ENCODE measurements around the gene FAF1. TPM values are rescaled to one million over a fixed set of nuclear protein-coding genes. Genes with fewer than 3 reads are reported as not detected.

Gene FAF1
- total and polyA plus RNA-seq, 4 donors: 8.6 to 45.0 (median 18.2) TPM

DNA sequence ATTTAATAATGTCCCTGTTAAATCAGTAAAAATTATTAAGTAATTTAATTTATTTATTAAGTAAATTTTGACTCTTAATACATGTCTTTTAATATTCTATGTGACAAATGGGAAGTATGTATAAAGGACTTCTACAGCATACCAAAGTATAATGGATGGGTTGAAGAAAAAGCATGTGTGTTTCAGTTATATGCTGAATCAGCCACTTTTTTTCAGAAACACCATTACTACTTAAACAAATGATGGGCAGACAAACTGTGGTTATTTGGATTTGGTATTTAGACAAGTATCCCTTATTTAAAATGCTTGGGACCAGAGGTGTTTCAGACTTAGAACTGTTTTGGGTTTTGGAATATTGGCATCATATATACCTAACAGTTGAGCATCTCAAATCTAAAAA lies 360.5 kb downstream of the FAF1 start:
- H3K4me3 ChIP-seq (ENCODE audit: low read depth in 1 of 3, low read length in 3 of 3): no peak overlapping the region
- no peaks in the 10 kb centered on the region for H3K4me1 ChIP-seq (ENCODE audit: control insufficient read depth in 4 of 4, insufficient read depth in 4 of 4, low read length in 3 of 4)
- no peak overlapping the region for H3K27ac ChIP-seq (ENCODE audit: low read depth in 1 of 2, low read length in 2 of 2)
- TF ChIP-seq JUND (IDR thresholded peaks at IDR 0.05) (no peak), NR2F2 (IDR thresholded peaks at IDR 0.05) (no peak)
- no peaks in the 10 kb centered on the region for H3K27me3 ChIP-seq (ENCODE audit: control insufficient read depth in 4 of 4, insufficient read depth in 4 of 4, low read length in 3 of 4)
- H3K36me3 ChIP-seq (ENCODE audit: control insufficient read depth in 4 of 4, insufficient read depth in 3 of 4, low read depth in 1 of 4, low read length in 3 of 4): no peaks in the 10 kb centered on the region
- no peak for DNase-seq (ENCODE audit: low spot score)
- H3K9ac ChIP-seq (ENCODE audit: low read depth in 1 of 2, low read length in 2 of 2): no peak overlapping the region
- H3K9me3 ChIP-seq (ENCODE audit: control insufficient read depth in 4 of 4, low read length in 3 of 4): no peaks in the 10 kb centered on the region

DNA sequence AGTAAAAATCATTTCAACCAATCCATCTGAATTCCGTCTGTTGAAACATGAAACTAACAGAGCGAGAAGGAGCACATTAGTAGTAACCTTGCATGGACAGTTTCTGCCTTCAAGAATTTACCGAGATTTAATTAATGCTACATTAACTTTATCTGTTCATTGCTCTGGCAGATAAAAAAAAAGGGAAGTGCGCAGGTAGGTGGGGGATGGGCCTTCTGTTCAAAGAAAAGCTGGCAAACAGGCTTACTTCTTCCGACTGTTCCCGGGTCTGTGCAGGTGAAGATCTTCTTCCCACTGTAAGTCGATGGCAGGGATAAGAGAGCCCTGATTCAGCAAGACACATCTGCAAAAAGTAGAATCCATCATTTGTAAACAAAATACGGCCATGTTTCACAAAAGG lies 364.2 kb downstream of the FAF1 start:
- TF ChIP-seq EGR1 (IDR thresholded peaks at IDR 0.05; ENCODE audit: low read depth in 2 of 2) (no peak), YY1 (IDR thresholded peaks at IDR 0.05) (no peak), TAF1 (conservative IDR thresholded peaks at IDR 0.05) (no peak), FOXA2 (IDR thresholded peaks at IDR 0.05) (no peak), RXRA (IDR thresholded peaks at IDR 0.05) (no peak), JUND (IDR thresholded peaks at IDR 0.05) (no peak), RAD21 (IDR thresholded peaks at IDR 0.05) (no peak), NR2F2 (IDR thresholded peaks at IDR 0.05) (no peak), SP1 (IDR thresholded peaks at IDR 0.05) (no peak)
- TF ChIP-seq, protein P1, sequence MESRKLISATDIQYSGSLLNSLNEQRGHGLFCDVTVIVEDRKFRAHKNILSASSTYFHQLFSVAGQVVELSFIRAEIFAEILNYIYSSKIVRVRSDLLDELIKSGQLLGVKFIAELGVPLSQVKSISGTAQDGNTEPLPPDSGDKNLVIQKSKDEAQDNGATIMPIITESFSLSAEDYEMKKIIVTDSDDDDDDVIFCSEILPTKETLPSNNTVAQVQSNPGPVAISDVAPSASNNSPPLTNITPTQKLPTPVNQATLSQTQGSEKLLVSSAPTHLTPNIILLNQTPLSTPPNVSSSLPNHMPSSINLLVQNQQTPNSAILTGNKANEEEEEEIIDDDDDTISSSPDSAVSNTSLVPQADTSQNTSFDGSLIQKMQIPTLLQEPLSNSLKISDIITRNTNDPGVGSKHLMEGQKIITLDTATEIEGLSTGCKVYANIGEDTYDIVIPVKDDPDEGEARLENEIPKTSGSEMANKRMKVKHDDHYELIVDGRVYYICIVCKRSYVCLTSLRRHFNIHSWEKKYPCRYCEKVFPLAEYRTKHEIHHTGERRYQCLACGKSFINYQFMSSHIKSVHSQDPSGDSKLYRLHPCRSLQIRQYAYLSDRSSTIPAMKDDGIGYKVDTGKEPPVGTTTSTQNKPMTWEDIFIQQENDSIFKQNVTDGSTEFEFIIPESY (IDR thresholded peaks at IDR 0.05): no peak
- TF ChIP-seq, protein P2, sequence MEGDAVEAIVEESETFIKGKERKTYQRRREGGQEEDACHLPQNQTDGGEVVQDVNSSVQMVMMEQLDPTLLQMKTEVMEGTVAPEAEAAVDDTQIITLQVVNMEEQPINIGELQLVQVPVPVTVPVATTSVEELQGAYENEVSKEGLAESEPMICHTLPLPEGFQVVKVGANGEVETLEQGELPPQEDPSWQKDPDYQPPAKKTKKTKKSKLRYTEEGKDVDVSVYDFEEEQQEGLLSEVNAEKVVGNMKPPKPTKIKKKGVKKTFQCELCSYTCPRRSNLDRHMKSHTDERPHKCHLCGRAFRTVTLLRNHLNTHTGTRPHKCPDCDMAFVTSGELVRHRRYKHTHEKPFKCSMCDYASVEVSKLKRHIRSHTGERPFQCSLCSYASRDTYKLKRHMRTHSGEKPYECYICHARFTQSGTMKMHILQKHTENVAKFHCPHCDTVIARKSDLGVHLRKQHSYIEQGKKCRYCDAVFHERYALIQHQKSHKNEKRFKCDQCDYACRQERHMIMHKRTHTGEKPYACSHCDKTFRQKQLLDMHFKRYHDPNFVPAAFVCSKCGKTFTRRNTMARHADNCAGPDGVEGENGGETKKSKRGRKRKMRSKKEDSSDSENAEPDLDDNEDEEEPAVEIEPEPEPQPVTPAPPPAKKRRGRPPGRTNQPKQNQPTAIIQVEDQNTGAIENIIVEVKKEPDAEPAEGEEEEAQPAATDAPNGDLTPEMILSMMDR (IDR thresholded peaks at IDR 0.05; ENCODE audit: low read depth, low read length, missing input control): no peak
- TF ChIP-seq, protein P3, sequence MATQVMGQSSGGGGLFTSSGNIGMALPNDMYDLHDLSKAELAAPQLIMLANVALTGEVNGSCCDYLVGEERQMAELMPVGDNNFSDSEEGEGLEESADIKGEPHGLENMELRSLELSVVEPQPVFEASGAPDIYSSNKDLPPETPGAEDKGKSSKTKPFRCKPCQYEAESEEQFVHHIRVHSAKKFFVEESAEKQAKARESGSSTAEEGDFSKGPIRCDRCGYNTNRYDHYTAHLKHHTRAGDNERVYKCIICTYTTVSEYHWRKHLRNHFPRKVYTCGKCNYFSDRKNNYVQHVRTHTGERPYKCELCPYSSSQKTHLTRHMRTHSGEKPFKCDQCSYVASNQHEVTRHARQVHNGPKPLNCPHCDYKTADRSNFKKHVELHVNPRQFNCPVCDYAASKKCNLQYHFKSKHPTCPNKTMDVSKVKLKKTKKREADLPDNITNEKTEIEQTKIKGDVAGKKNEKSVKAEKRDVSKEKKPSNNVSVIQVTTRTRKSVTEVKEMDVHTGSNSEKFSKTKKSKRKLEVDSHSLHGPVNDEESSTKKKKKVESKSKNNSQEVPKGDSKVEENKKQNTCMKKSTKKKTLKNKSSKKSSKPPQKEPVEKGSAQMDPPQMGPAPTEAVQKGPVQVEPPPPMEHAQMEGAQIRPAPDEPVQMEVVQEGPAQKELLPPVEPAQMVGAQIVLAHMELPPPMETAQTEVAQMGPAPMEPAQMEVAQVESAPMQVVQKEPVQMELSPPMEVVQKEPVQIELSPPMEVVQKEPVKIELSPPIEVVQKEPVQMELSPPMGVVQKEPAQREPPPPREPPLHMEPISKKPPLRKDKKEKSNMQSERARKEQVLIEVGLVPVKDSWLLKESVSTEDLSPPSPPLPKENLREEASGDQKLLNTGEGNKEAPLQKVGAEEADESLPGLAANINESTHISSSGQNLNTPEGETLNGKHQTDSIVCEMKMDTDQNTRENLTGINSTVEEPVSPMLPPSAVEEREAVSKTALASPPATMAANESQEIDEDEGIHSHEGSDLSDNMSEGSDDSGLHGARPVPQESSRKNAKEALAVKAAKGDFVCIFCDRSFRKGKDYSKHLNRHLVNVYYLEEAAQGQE (IDR thresholded peaks at IDR 0.05): no peak
- TF ChIP-seq, protein P4, sequence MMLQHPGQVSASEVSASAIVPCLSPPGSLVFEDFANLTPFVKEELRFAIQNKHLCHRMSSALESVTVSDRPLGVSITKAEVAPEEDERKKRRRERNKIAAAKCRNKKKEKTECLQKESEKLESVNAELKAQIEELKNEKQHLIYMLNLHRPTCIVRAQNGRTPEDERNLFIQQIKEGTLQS (IDR thresholded peaks at IDR 0.05): no peak
- Histone ChIP-seq H3K9me3 (ENCODE audit: control insufficient read depth in 4 of 4, low read length in 3 of 4) (no peaks in the 10 kb centered on the region), H3K36me3 (ENCODE audit: control insufficient read depth in 4 of 4, insufficient read depth in 3 of 4, low read depth in 1 of 4, low read length in 3 of 4) (peaks cover 0 to 2% (median 0%) of the 10 kb centered on the region in 4 donors), H3K4me3 (ENCODE audit: low read depth in 1 of 3, low read length in 3 of 3) (no peak overlapping the region), H3K27me3 (ENCODE audit: control insufficient read depth in 4 of 4, insufficient read depth in 4 of 4, low read length in 3 of 4) (no peaks in the 10 kb centered on the region), H3K27ac (ENCODE audit: low read depth in 1 of 2, low read length in 2 of 2) (no peak overlapping the region), H3K9ac (ENCODE audit: low read depth in 1 of 2, low read length in 2 of 2) (no peak overlapping the region), H3K4me1 (ENCODE audit: control insufficient read depth in 4 of 4, insufficient read depth in 4 of 4, low read length in 3 of 4) (no peaks in the 10 kb centered on the region)
- no peak for DNase-seq (ENCODE audit: low spot score)
- WGBS: 97% methylated on average over 8 of the region's 8 CpGs

Measured in liver (tissue), 9 donors.